GM06990 (cell line): ENCODE data around the gene KRTAP6-1.

Source experiments
- DNase-seq: peaks from one replicate; pipeline ENCODE4 v3.0.0-alpha.2; 2011; ENCODE audit not compliant: insufficient read length; ENCODE audit errors: extremely low read depth
- H3K27me3 ChIP-seq: replicated peaks from 2 replicates; pipeline ENCODE4 v1.6.0; 2011; ENCODE audit warnings: low read length; ENCODE audit not compliant: control insufficient read depth, insufficient read depth
- H3K36me3 ChIP-seq: 2 replicates; pipeline ENCODE4 v1.5.1; 2011; ENCODE audit warnings: low read length; ENCODE audit not compliant: control insufficient read depth, insufficient read depth
- H3K4me3 ChIP-seq: replicated peaks from 2 replicates; pipeline ENCODE4 v1.5.1; 2011; ENCODE audit warnings: low read depth, mild to moderate bottlenecking, control low read depth, low read length
- CTCF ChIP-seq: IDR thresholded peaks from 2 replicates; pipeline ENCODE4 v1.5.1; 2011; ENCODE audit warnings: low read length, control low read depth, mild to moderate bottlenecking, inconsistent platforms; ENCODE audit not compliant: insufficient read depth, poor library complexity, severe bottlenecking

KRTAP6-1 gene

GRCh38 chr21:30567617-30568016 is 46.1 kb downstream of the KRTAP6-1 start:
- Histone ChIP-seq H3K4me3 (no peak overlapping the region), H3K27me3 (no peaks in the 10 kb centered on the region), H3K36me3 (no peaks in the 10 kb centered on the region)
- no peak for TF ChIP-seq CTCF
- DNase-seq: no peak

- H3K4me3 ChIP-seq: no peak overlapping the region
- TF ChIP-seq CTCF: no peak
- no peak for DNase-seq
- no peaks in the 10 kb centered on the region for H3K27me3 ChIP-seq
- no peaks in the 10 kb centered on the region for H3K36me3 ChIP-seq
These were observed 50.1 kb downstream of the KRTAP6-1 start for GRCh38 chr21:30563630-30564029.
